ENCODE measurements around the gene SP100.
"Not testable (repeated sequence)": the region's sequence is repeated elsewhere in the genome, so short reads cannot be mapped to it uniquely, and the experiment has no call there.

The SP100 gene

GRCh38 chr2:230416061-230416721 lies at the start of gene SP100:
TSS of gene SP100 (plus strand) at chr2:230416201. CDS start at chr2:230416297, 96 bp downstream.
- DNase-seq, result peak; percentile 84 to 85

- DNase-seq, result no peak
Observed at GRCh38 chr2:230382108-230382507, 33.9 kb upstream of the SP100 start.

DNA sequence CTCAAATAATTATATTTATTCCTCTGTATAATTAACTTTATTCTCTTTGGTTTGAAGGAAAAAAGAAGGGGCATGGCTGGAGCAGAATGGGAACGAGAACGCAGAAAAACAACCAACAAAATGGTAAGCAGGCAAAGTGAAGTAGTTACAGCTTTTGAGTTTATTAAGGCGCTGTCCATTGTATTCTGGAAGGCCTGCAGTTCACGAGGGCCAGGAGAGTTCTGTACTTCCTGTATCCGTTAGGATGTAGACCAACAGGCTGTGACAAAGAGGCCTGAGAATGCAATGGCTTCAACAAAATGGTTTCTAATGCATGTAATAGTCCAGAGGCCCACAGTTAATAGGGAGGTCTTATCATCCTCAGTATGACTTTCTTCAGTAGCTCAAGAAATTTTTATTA lies 32.5 kb upstream of the SP100 start:
- no peak for DNase-seq

- DNase-seq, result no peak
Observed at GRCh38 chr2:230384986-230385385, 31.0 kb upstream of the SP100 start.

- DNase-seq, result no peak
Observed at GRCh38 chr2:230394301-230394700, 21.7 kb upstream of the SP100 start.

GRCh38 chr2:230398698-230399097 lies 17.3 kb upstream of the SP100 start:
- DNase-seq, result not testable (repeated sequence)

DNA sequence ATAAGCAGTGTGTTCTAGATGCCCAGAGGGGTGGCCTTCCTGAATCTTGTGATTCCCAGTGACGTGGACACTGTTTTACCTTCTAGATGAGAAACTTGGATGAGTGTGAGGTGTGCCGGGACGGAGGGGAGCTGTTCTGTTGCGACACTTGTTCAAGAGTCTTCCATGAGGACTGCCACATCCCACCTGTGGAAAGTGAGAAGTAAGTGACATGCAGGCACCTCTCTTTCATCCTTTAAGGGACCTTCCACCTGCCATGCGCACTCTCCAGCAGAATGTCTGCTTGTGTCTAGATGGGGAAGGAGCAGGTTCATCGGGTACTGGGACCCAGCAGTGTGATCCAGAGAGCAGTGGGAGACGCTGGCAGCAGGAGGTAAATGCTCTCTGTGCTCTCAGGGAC lies 16.0 kb upstream of the SP100 start:
- DNase-seq, result no peak

- DNase-seq, result no peak
Observed at GRCh38 chr2:230400454-230400853, 15.5 kb upstream of the SP100 start.

GRCh38 chr2:230401026-230401425 lies 15.0 kb upstream of the SP100 start:
- DNase-seq, result not testable (repeated sequence)

DNA sequence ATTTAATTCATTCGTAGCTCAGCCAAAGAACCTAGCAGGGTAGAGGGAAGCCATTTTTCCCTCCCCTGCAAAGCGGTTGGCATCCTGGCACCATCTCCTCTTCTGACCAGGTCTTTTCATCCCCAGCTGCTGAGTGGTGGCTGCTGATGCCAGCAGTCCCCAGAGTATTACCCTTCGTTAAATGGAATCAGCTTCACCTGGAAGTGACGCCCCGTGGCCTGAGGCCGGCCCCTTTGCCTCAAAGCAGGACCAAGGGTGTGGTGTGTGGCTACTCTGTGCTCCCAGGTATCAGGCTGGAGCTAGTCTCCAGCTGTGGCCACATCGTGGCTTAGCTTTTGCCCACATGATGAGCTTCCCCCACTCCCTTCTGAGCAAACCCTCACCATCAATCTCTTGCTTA lies 12.3 kb upstream of the SP100 start:
- DNase-seq, result no peak

DNA sequence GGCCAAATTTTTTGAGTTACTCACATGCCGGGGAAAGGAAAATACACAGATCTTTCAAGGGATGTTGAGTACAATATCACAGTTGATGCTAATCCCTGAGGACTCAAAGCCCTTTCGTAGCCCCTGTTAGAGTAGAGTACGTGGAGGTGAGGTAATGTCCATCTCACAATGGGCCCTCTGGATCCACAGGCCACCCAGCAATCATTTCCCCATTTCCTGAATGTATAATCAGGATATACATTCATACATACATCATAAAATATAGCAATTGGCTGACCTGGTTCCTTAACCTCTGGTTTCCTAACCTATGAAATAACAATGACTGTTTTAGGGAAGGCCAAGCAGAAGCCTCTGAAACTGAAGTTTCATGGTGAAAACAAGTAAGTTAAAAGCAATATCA lies 10.2 kb upstream of the SP100 start:
- DNase-seq, result no peak

DNA sequence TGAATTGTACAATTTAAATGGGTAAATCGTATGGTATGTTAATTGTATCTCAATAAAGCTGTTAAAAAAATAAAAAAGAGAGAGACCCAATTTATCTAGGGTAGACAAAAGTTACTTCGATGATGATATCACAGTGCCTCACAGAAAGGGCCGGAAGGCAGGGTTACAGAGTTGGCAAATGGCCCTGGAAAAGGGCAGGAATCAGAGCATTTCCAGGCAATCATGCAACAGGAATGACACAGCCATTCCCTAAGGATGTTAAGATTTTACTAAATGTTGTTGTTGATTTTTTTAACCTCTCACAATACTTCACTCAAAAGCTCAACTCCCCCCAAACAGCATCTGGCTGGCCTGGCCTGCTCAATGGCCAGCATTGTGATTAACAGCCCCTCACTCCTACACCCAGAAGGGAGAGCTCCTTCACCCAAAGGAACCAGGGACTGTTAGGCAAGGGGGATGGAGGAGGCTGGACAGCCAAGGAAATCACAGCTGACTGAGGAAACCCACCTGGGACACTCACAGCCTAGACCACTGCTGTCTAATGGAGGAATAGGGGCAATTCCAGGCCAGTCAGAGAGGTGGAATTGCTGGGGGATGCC lies 7.7 kb upstream of the SP100 start:
- no peak for DNase-seq

GRCh38 chr2:230409316-230409715 lies 6.7 kb upstream of the SP100 start:
- not testable (repeated sequence) for DNase-seq

GRCh38 chr2:230410263-230410662 lies 5.7 kb upstream of the SP100 start:
- no peak for DNase-seq

DNA sequence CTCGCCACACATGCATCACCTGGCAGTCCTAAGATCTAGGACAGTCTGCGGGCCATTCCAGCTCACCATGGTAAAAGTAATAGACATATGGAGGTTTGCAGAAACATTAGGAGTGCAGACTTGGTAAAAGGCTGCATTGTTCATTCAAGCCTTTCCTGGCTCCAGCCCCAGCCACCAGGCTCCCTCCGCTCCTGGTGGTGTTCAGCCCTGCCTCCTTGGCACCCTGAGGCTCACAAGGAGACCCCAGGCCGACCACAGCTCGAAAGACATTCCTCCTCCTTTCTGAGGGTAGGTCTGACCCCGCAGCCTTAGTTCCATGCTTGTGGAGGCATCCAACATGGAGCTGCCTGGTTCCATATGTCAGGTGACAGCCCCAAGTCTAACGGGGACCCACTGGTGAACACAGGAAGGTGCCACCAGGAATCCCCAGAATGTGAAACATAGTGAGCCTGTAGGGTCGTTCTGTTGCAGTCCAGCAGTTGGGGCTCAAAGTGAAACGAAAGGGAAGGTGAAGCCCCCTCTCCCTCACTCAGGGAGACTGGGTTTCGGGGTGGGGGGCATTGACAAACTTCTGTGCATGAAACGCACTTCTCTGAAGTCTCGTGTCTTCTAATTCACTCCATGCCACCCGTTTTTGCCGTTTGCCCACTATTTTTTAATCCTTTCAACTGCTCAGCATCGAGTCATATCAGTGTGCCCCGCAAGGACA lies 5.0 kb upstream of the SP100 start:
- DNase-seq, result peak in 1 of 2 donors; percentile 29

GRCh38 chr2:230411570-230412370 lies 4.2 kb upstream of the SP100 start:
- DNase-seq, result peak; percentile 54 to 73

DNA sequence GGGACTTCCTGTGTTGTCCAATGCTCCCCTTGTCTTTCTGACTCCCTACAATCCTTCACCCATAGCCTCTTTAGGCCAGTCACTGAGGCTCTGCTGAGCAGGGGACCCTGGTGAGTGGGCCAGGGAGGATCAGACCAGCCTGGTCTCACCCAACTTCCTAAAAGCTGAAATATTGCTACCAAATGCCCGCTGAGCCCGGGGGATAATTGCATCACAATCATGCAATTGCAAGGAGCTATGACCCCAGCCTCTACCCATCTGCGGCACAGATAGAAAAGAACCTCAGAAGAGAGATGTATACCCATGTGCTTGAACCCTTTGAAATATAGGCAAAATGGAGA lies 3.7 kb upstream of the SP100 start:
- DNase-seq, result no peak

DNA sequence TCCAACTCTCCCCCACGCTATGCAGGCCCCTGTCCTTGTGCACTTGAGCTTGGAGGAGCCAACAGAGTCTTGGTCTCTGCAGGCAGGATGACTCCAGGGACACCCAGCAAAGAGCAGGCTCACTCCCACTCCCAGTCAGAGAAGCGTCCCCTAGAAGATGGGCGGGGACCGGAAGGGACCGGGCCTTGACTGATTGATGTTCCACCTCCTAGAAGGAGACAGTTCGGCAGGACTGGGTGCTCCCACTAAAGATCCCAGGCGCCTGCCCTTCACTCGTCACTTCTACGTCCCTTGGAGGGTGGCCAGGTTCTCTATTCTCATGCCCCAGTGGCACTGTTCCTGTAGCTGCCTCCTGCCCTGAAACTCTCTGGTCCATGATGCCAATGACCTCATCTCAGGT lies 3.2 kb upstream of the SP100 start:
- no peak for DNase-seq

- DNase-seq, result no peak
Observed at GRCh38 chr2:230413479-230413878, 2.5 kb upstream of the SP100 start.

DNA sequence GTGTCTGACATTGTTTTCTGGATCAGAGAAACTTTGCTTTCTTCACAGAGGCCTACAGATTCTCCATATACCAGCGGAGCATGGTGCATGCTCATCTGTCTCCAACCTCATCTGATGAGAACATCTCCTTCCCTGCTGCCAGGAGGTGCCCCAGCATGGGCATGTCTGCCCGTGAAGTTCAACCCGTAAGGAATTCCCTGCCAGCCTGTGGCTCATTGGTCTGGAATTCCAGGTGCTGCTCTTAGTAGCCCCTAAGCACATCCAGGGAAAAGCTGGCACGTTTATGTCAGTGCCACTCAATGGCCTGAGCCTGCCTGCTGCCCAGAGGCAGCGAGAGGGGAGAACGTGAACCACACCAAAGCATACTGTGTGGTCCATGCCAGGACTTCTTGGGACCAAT lies 1.7 kb upstream of the SP100 start:
- DNase-seq, result no peak

GRCh38 chr2:230417436-230417835 lies 1.4 kb downstream of the SP100 start:
- no peak for DNase-seq

DNA sequence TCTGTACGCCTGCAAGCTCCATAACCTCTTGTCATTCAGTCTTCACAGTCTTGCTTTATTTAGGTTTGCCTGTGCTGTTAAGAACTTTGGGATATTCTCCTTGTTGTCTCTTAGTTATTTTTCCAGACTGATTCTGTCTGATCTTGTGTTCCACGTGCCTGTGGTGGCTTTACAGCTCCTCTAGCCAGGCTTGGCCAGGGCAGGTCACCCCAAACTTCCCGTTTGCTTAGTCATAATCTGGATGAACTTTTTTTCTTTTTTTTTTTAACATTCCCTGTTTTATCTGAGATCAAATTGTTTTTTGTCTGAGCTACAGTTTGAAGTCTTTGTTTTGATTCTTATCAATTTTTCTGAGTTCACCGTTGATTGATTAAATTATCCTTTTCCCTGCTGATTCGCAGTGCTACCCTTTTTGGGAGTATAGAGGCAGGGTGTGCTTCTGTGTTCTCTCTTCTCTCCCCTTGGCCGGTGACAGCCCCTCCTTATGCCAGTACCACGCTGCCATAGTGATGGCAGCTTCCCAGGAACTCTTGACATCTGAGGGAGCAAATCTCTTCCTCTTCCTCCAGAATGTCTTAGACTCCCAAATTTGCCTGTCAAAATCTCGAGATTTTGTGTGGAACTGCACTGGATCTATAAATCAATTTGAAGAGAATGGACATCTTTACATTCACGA lies 2.5 kb downstream of the SP100 start:
- no peak for DNase-seq

DNA sequence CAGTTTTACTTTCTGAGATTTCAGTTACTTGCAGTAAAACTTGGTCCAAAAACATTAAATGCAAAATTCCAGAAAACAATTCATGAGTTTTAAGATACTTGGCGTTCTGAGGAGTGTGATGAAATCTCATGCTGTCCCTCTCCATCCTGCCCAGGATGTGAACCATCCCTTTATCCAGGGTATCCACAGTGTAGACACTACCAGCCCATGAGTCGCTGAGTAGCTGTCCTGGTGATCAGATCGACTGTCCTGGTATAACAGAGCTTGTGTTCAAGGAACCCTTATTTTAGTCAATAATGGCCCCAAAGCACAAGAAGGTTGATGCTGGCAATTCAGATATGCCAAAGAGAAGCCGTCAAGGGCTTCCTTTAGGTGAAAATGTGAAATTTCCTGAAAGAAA lies 3.2 kb downstream of the SP100 start:
- DNase-seq, result no peak
